ENCODE data around the gene KCNMA1. TPM values are rescaled to one million over a fixed set of nuclear protein-coding genes. Genes with fewer than 3 reads are reported as not detected.

KCNMA1 gene
- polyA plus RNA-seq, 1 of the 3 experiments (the other 2 are of a cell fraction): 107 TPM

- Histone ChIP-seq H3K4me2 (peak overlapping the region; percentile 64), H3K36me3 (replicated peaks in 1 of 2; ENCODE audit: control insufficient read depth in 1 of 2, insufficient read depth in 2 of 2, low read length in 1 of 2) (no peaks in the 10 kb centered on the region), H3K9me3 (no peaks in the 10 kb centered on the region), H2AFZ (ENCODE audit: low read depth) (no peak overlapping the region; the same call in 1 of the 2 replicates), H3K9me2 (no peaks in the 10 kb centered on the region), H3F3A (replicated peaks; ENCODE audit: insufficient read depth) (peaks cover 30% of the 10 kb centered on the region), H3K4me1 (ENCODE audit: control insufficient read depth in 1 of 2, insufficient read depth in 2 of 2, low read depth in 1 of 2, low read length in 1 of 2) (peaks cover 35 to 61% of the 10 kb centered on the region in 2 experiments), H3K27ac (ENCODE audit: low read depth in 2 of 2, low read length in 1 of 2) (peak overlapping the region; percentile 72 to 94), H3K4me3 (ENCODE audit: low read depth in 2 of 2, low read length in 1 of 2) (peak overlapping the region; percentile 24 to 43; a peak in 1 of 4 replicates), H3K9ac (0 out of 2 replicates have a peak overlapping the region, but pooled peaks have one; percentile 56), H3K79me2 (ENCODE audit: insufficient read depth) (peaks cover 25% of the 10 kb centered on the region), H3K27me3 (ENCODE audit: insufficient read depth) (no peaks in the 10 kb centered on the region), H4K20me1 (ENCODE audit: insufficient read depth) (no peaks in the 10 kb centered on the region)
- POLR2A ChIA-PET: no interaction called here
- CTCF ChIA-PET: interaction anchor here (0.6 to 2.1 kb wide), 9 partner anchors 10 to 127 kb away, joined by 3 to 5 read pairs (median 3); no protein-coding TSS in a partner anchor
- 17% methylated on average over 4 of the region's 15 CpGs for WGBS (ENCODE audit: low lambda C conversion rate)
- DNase-seq: peak; percentile 82
- peak; percentile 22; the same call in 1 of the 2 replicates for TF ChIP-seq RAD21 (IDR thresholded peaks at IDR 0.05; ENCODE audit: low read length)
- TF ChIP-seq EP300 (IDR thresholded peaks at IDR 0.05; ENCODE audit: borderline replicate concordance in 1 of 2, low read depth in 1 of 2, low read length in 1 of 2): peak in 1 of 2 experiments; percentile 86; a peak in 2 of 4 replicates
- no peak for TF ChIP-seq GABPA (IDR thresholded peaks at IDR 0.05; ENCODE audit: low read depth)
- peak; percentile 87 for TF ChIP-seq FOSL2 (IDR thresholded peaks at IDR 0.05; ENCODE audit: borderline replicate concordance, low read depth)
- TF ChIP-seq TCF12 (IDR thresholded peaks at IDR 0.05): peak; percentile 90
- TF ChIP-seq CTCF (IDR thresholded peaks at IDR 0.05): no peak
- TF ChIP-seq ZBTB33 (IDR thresholded peaks at IDR 0.05; ENCODE audit: borderline replicate concordance, low read depth): no peak; the same call in 1 of the 2 replicates
- TF ChIP-seq MAX (IDR thresholded peaks at IDR 0.05; ENCODE audit: low read depth): peak; percentile 69; the same call in 1 of the 2 replicates
- TF ChIP-seq USF1 (IDR thresholded peaks at IDR 0.05; ENCODE audit: borderline replicate concordance, low read depth): peak; percentile 22; the same call in 1 of the 2 replicates
- TF ChIP-seq EZH2phosphoT487 (IDR thresholded peaks at IDR 0.05; ENCODE audit: borderline replicate concordance, low read depth): no peak
- TF ChIP-seq YY1 (IDR thresholded peaks at IDR 0.05; ENCODE audit: low read depth): no peak
- peak; percentile 29; the same call in 1 of the 2 replicates for TF ChIP-seq MXI1 (IDR thresholded peaks at IDR 0.05; ENCODE audit: low read depth, low read length)
- TF ChIP-seq USF2 (IDR thresholded peaks at IDR 0.05; ENCODE audit: borderline replicate concordance, low read depth, low read length): no peak; the same call in 1 of the 2 replicates
- peak; percentile 73 for TF ChIP-seq TEAD4 (IDR thresholded peaks at IDR 0.05; ENCODE audit: borderline replicate concordance, insufficient read depth)
- TF ChIP-seq CHD2 (IDR thresholded peaks at IDR 0.05; ENCODE audit: low read length, partially characterized antibody): no peak
- TF ChIP-seq SIN3A (IDR thresholded peaks at IDR 0.05; ENCODE audit: borderline replicate concordance, low read depth, low read length): peak; percentile 51; the same call in 1 of the 2 replicates
- TF ChIP-seq PBX3 (IDR thresholded peaks at IDR 0.05): peak; percentile 93
- peak; percentile 83 for TF ChIP-seq REST (IDR thresholded peaks at IDR 0.05; ENCODE audit: low read depth, low read length)
- TF ChIP-seq TAF1 (IDR thresholded peaks at IDR 0.05; ENCODE audit: borderline replicate concordance, low read depth, low read length): no peak
- TF ChIP-seq JUND (IDR thresholded peaks at IDR 0.05): peak; percentile 82
- TF ChIP-seq SMC3 (IDR thresholded peaks at IDR 0.05; ENCODE audit: low read depth, low read length): peak; percentile 20; the same call in 1 of the 2 replicates
These were observed 123.8 kb downstream of the KCNMA1 start for GRCh38 chr10:77513781-77514331.

Measured in SK-N-SH (cell line).